ENCODE data around the gene NRP1.

Gene NRP1

DNA sequence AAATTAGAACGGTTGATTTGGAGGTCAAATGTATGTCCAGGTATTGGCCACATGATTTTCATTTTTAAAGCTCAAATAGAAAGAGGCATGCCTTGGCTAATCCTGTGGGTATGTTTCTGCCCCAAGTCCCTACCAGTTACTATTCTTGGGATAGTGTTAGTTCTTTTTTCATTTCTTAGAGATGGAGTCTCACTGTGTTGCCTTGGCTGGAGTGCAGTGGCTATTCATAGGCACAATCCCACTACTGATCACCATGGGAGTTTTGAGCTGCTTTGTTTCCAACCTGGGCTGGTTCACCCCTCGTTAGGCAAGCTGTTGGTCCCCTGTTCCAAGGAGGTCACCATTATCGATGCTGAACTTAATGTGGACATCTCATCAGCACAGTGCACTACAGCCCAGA lies 46.3 kb downstream of the NRP1 start:
- no peak for DNase-seq

DNA sequence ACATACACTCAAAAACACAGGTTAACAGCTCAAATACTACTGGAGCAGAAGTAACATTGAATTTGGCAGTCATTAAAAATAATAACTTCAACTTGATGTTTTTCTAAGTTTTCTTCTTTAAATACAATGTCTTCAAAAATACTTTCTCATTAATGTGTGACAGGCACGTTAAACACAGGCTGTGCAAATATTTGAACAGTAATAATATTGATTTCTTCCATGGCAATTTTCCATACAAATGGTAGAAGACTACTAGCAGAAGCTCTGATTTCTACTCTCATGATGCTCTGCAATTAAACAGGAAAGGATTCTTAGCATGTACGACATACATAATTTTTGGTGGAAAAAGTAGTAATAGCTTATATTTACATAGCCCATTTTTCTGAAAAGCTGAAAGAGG lies 47.4 kb downstream of the NRP1 start:
- no peak for DNase-seq

DNA sequence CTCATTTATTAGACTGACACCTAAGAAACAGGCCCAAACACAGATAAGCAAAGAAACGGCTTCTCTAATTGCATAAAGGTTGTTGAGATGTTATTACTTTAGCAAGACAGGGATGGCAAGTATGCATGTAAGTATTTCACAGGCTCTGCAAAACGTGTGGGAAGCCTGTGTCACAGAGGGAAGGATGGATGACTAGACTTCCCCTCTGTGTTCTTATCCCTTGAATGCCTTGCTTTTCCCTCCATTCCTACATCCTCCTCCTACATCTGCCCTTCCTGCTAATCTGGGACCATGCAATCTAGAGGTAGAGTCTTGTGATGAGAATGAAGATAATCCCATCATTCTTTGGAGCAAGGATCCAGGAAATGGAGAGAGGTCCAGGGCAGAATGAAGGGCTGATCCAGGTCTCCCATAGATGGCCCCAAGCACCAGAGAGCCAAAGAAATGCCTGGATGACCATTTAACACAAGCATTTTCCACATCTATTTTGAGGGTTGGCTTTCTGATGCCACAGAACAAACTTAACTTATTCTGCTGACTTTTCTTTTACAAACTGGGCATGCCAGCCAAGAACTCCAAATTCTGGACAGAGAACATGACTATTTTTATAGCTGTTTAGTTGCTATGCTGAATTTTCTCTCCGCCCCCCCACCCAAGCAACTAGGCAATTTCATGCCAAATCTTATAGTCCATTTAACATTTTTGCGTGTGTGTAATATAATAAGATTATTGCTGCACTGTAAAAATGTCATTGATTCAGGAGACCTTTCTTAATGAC lies 48.1 kb downstream of the NRP1 start:
- no peak for DNase-seq

GRCh38 chr10:33284945-33285344 lies 49.5 kb downstream of the NRP1 start:
- DNase-seq = no peak

GRCh38 chr10:33279811-33280602 lies 54.5 kb downstream of the NRP1 start:
- no peak for DNase-seq

DNA sequence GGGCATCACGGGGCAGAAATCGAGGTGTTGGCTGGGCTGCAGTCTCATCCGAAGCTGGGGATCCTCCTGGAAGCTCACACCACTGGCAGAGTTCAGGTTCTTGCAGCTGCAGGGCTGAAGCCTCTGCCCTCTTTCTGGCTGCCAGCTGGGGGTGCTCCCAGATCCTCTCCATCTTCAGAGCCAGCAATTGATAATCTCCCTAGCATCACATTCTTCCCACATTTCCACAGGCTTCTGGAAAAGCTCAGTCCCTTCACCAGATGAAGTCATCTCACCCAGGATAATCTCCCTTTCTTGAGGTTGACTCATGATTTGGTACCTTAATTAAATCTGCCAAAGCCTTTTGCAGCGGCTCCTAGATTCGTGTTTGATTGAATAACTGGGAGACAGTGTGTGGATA lies 55.2 kb downstream of the NRP1 start:
- no peak for DNase-seq

DNA sequence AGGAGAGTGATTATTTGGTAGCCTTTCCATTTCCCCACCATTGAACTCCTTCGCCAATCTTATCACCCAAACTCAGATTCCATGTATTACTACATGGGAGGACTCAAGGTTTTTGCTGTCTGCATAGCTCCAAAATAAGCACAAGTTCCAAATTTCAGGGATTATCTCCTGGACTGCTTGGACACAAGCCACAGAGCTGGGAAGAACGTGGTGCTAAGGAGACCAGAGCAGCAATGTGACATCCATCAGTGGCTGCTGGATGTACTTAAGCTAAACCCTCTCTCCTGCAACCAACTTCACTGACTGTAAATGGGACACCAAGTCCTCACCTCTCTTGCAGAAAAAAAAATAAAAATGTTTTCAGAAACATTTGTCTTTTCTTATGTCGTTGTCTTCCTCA lies 56.3 kb downstream of the NRP1 start:
- DNase-seq = no peak

DNA sequence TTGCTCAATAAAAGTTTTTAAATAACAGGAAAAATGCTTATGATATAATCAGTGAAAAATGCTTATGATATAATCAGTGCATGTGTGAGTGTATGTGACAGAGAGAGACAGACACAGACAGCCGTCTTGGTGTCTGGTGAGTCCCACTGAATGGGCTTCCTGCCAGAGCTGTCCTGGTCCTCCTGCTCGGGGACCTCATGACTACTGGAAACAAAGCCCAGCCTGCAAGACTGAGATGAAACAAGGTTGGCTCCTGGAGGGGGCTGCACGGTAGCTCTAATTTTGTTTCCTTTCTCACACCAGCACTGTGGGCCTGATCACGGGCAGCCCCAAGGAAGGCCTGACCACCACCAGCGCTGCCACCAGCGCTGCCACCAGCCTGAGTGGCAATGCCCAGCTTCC lies 57.3 kb downstream of the NRP1 start:
- DNase-seq = peak; percentile 48

GRCh38 chr10:33276282-33276923 lies 58.1 kb downstream of the NRP1 start:
- DNase-seq = no peak

DNA sequence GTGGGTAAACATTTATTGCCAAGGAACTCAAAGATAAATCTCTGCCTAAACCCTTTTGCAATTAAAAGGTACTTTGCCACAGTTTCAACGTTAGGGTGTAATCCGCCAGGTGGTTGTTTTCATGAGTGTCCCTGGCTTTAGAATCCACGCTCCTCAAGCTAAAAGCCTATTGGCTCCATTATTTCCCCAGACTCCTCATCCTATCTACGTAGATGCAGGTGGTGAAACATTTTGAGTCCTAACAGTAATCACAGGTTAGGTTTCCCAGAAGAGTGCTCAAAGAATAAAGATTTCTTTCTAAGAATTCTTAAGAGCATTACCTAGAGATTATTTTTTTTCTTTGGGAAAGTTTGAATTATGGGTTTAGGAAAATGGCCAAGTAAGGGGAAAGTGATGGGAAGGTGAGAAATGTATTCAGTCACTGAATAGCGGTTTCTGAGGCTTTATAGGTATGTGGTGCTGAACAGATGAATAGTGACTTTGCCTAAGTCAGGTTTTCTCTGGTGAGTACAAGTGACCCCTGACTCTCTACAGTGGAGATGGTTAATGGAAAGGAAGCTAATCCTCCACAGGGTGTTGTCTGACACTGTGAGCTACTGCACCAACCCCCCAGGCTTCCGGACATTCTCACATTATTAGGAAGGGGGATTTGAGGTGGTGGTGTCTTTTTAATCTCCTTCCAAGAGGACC lies 60.2 kb downstream of the NRP1 start:
- no peak for DNase-seq

- peak; percentile 67 for DNase-seq
Observed at GRCh38 chr10:33273295-33274002, 61.0 kb downstream of the NRP1 start.

- DNase-seq = no peak
Observed at GRCh38 chr10:33272635-33273034, 61.8 kb downstream of the NRP1 start.

- no peak for DNase-seq
Observed at GRCh38 chr10:33271969-33272583, 62.4 kb downstream of the NRP1 start.

DNA sequence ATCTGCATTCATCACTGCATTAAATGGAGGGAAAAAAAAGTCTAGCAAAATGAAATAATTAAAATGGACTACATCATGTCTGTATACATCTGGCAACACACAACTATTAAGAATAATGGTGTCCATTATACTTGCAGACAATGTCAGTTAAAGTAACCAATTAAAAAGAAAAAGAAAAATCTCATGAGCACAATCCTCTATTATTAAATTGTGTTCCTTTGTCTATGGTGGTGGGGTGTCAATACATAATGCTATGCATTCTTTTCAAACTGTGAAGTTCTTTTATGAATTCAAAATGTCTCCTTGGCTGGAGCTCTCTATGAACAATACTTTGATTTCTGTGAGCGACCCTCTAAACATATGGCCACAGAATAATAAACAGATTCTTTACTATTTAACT lies 63.5 kb downstream of the NRP1 start:
- DNase-seq = no peak

- DNase-seq = no peak
Observed at GRCh38 chr10:33267708-33268107, 66.8 kb downstream of the NRP1 start.

DNA sequence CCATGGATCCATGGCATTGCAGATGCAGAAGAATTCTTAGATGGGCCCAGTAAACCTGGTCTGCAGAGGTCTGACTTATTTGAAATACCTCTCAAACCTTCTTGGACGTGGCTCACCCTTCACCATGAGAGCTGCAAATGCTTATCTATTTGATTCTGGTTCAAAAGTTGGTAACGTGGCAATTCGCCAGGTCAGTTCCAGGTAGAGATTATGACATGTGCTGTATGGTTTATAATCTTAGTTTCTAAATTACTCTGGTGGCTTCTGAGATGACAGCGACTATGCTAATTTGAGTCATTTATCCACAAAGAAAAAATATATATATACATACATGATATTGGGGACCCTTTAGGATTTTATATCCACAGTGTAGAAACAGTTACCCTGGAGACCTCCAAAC lies 68.8 kb downstream of the NRP1 start:
- DNase-seq = no peak

DNA sequence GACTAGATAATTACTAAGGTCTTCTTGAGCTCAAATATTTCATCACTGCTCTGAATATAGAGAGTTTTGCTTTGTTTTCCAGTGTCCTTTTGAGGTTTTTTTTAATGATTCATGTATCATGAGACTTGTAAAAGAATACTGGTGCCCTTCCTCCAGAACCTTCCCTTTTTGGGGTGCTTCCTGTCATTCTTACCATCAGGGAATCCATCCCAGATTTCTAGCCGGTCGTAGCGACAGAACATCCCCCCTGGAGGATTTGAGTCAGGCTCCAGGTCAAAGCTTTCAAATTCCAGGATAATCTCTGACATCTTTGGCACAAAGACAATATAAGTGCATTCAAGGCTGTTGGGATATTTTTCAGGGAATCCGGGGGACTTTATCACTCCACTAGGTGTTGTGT lies 71.0 kb downstream of the NRP1 start:
- no peak for DNase-seq

DNA sequence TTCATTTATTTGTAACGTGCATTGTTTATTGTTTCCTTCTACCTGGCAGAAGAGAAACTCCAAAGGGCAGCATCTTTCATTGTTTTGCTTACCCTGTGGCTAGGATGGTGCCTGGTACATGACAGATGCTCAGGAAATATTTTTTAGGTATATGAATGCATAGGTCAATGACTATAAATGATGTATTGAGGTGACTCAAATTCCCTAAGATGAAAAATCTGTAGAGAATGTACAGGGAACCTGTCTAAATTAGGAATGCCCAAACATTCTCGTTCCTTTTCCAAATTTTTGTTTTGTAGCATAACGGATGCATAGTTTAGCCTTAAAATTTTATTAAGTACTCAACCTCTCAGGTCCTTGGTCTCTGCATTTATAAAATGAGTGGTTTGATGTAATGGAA lies 71.6 kb downstream of the NRP1 start:
- DNase-seq = no peak

- no peak for DNase-seq
Observed at GRCh38 chr10:33260403-33261149, 73.9 kb downstream of the NRP1 start.

GRCh38 chr10:33258967-33259366 lies 75.5 kb downstream of the NRP1 start:
- no peak for DNase-seq

- DNase-seq = no peak
Observed at GRCh38 chr10:33257439-33258080, 76.9 kb downstream of the NRP1 start.
